HepG2 (cell line): ENCODE data around the gene PNLDC1. TPM values are rescaled to one million over a fixed set of nuclear protein-coding genes. Genes with fewer than 3 reads are reported as not detected.

Experiments
- EHMT2 ChIP-seq: fragments of 200-600 bp; sonication (generic); IDR thresholded peaks from 2 replicates; pipeline ENCODE4 v1.7.0; 2017; ENCODE audit warnings: antibody characterized with exemption, low read depth, low read length, borderline replicate concordance
- HINFP ChIP-seq: sonication (generic); formaldehyde crosslinking; IDR thresholded peaks from 2 replicates; pipeline ENCODE4 v1.4.0; 2020; ENCODE audit warnings: low read depth, mild to moderate bottlenecking, missing genetic modification reagents
- HOXA3 ChIP-seq: sonication (generic); formaldehyde crosslinking; IDR thresholded peaks from 2 replicates; pipeline ENCODE4 v1.5.0; 2020; ENCODE audit warnings: missing genetic modification reagents
- KMT2B ChIP-seq: IDR thresholded peaks from 2 replicates; pipeline ENCODE4 v1.6.1; 2016; ENCODE audit warnings: missing genetic modification reagents, missing compliant biosample characterization
- MATR3 ChIP-seq: sonication (generic); formaldehyde crosslinking; IDR thresholded peaks from 2 replicates; pipeline ENCODE4 v1.4.0; 2020; ENCODE audit warnings: missing genetic modification reagents
- MEF2D ChIP-seq: sonication (generic); formaldehyde crosslinking; IDR thresholded peaks from 2 replicates; pipeline ENCODE4 v1.5.1; 2020; ENCODE audit warnings: mild to moderate bottlenecking, missing genetic modification reagents
- MTERF4 ChIP-seq: sonication (generic); formaldehyde crosslinking; IDR thresholded peaks from 2 replicates; pipeline ENCODE4 v1.8.0; 2023; ENCODE audit warnings: mild to moderate bottlenecking, missing genetic modification reagents
- MTF2 ChIP-seq: sonication (generic); formaldehyde crosslinking; IDR thresholded peaks from 2 replicates; pipeline ENCODE4 v1.5.0; 2020; ENCODE audit warnings: missing genetic modification reagents, borderline replicate concordance
- NFE2L2 ChIP-seq: fragments of 150-350 bp; IDR thresholded peaks from 2 replicates; pipeline ENCODE4 v1.6.1; 2014; ENCODE audit warnings: low read length
- PHF5A ChIP-seq: IDR thresholded peaks from one replicate; pipeline ENCODE4 v1.6.1; 2018; ENCODE audit warnings: low read depth, missing genetic modification reagents; ENCODE audit not compliant: unreplicated experiment
- SATB2 ChIP-seq: sonication (generic); formaldehyde crosslinking; IDR thresholded peaks from 2 replicates; pipeline ENCODE4 v1.5.0; 2020; ENCODE audit warnings: missing genetic modification reagents
- SKIL ChIP-seq: sonication (generic); formaldehyde crosslinking; IDR thresholded peaks from 2 replicates; pipeline ENCODE4 v1.8.0; 2022; ENCODE audit warnings: missing genetic modification reagents, mild to moderate bottlenecking, moderate library complexity, borderline replicate concordance
- SYNCRIP ChIP-seq: fragments of 200-400 bp; formaldehyde crosslinking; IDR thresholded peaks from 2 replicates; pipeline ENCODE4 v1.6.1; 2018; ENCODE audit warnings: mild to moderate bottlenecking, low read depth, low read length; ENCODE audit not compliant: insufficient read depth
- ZBTB37 ChIP-seq: sonication (generic); formaldehyde crosslinking; IDR thresholded peaks from 2 replicates; pipeline ENCODE4 v1.4.0; 2020; ENCODE audit warnings: mild to moderate bottlenecking, missing genetic modification reagents
- ZBTB7A ChIP-seq: sonication (generic); formaldehyde crosslinking; IDR thresholded peaks from 2 replicates; pipeline ENCODE4 v1.8.0; 2022; ENCODE audit warnings: mild to moderate bottlenecking, missing genetic modification reagents
- ZFP62 ChIP-seq: sonication (generic); formaldehyde crosslinking; IDR thresholded peaks from 2 replicates; pipeline ENCODE4 v1.4.0; 2020; ENCODE audit warnings: missing genetic modification reagents
- ZFYVE20 ChIP-seq: sonication (generic); formaldehyde crosslinking; IDR thresholded peaks from 2 replicates; pipeline ENCODE4 v1.8.0; 2023; ENCODE audit warnings: low read depth, mild to moderate bottlenecking, moderate library complexity, missing genetic modification reagents, borderline replicate concordance
- ZNF225 ChIP-seq: sonication (generic); formaldehyde crosslinking; IDR thresholded peaks from 2 replicates; pipeline ENCODE4 v1.4.0; 2020; ENCODE audit warnings: mild to moderate bottlenecking, missing genetic modification reagents
- ZNF235 ChIP-seq: sonication (generic); formaldehyde crosslinking; IDR thresholded peaks from 2 replicates; pipeline ENCODE4 v1.8.1; 2023; ENCODE audit warnings: mild to moderate bottlenecking, missing genetic modification reagents, borderline replicate concordance
- ZNF331 ChIP-seq: sonication (generic); formaldehyde crosslinking; IDR thresholded peaks from 2 replicates; pipeline ENCODE4 v1.4.0; 2020; ENCODE audit warnings: missing genetic modification reagents
- ZNF335 ChIP-seq: sonication (generic); formaldehyde crosslinking; IDR thresholded peaks from 2 replicates; pipeline ENCODE4 v1.4.0; 2020; ENCODE audit warnings: missing genetic modification reagents
- ZNF350 ChIP-seq: sonication (generic); formaldehyde crosslinking; IDR thresholded peaks from 2 replicates; pipeline ENCODE4 v1.4.0; 2020; ENCODE audit warnings: mild to moderate bottlenecking, low read depth, missing genetic modification reagents, borderline replicate concordance
- ZNF75D ChIP-seq: sonication (generic); formaldehyde crosslinking; IDR thresholded peaks from 2 replicates; pipeline ENCODE4 v1.8.1; 2023; ENCODE audit warnings: missing genetic modification reagents, mild to moderate bottlenecking, borderline replicate concordance
- ZSCAN22 ChIP-seq: sonication (generic); formaldehyde crosslinking; IDR thresholded peaks from 2 replicates; pipeline ENCODE4 v1.4.0; 2020; ENCODE audit warnings: mild to moderate bottlenecking, missing genetic modification reagents
- polyA plus RNA-seq, 8 experiments: library from polyadenylated mRNA; depleted of rRNA in 3 of 8; stranded (reverse) in 7 of 8; unstranded in 1 of 8; fragments of >200 nt; fragmentation: Illumina TruSeq in 4 of 8; extraction: Trizol in 4 of 8; gene quantifications; 2 replicates each; pipeline versions ENCODE4 v1.2.1 to v1.2.3, GENCODE V29; 2011 to 2016; ENCODE audit warnings: low read depth in 4 of 8, missing spikeins in 1 of 8, mixed read lengths in 1 of 8; ENCODE audit not compliant: insufficient read depth in 1 of 8
- total RNA-seq, 5 experiments: library from RNA; depleted of rRNA; stranded (reverse); fragments of >200 nt; fragmentation: Illumina TruSeq; extraction: Trizol; gene quantifications; 2 replicates each; pipeline ENCODE4 v1.2.3, GENCODE V29; 2016; ENCODE audit warnings: low read depth in 1 of 5

The PNLDC1 gene
- total and polyA plus RNA-seq, 2 of the 13 experiments (the other 11 are each of a cell fraction or from before 2014, with no cell fraction given), result not detected

- TF ChIP-seq MTF2 (CRISPR knock-in tag) (no peak), SKIL (CRISPR knock-in tag) (no peak; the same call in 1 of the 2 replicates), ZNF335 (CRISPR knock-in tag) (peak; percentile 84), ZFP62 (CRISPR knock-in tag) (no peak), EHMT2 (no peak), PHF5A (CRISPR knock-in tag) (peak; percentile 87), ZNF225 (CRISPR knock-in tag) (no peak), SYNCRIP (no peak), ZNF331 (peak; percentile 28; the same call in 1 of the 2 replicates), MATR3 (CRISPR knock-in tag) (peak; percentile 86; the same call in 1 of the 2 replicates), HINFP (peak; percentile 24; the same call in 1 of the 2 replicates), ZNF235 (CRISPR knock-in tag) (peak; percentile 77; the same call in 1 of the 2 replicates), ZNF350 (CRISPR knock-in tag) (peak; percentile 89), SATB2 (CRISPR knock-in tag) (no peak; the same call in 1 of the 2 replicates), KMT2B (peak; percentile 33; the same call in 1 of the 2 replicates), HOXA3 (peak; percentile 69), MTERF4 (CRISPR knock-in tag) (no peak; the same call in 1 of the 2 replicates), ZSCAN22 (CRISPR knock-in tag) (peak; percentile 16; the same call in 1 of the 2 replicates), ZBTB37 (peak; percentile 81), ZFYVE20 (CRISPR knock-in tag) (no peak), ZBTB7A (CRISPR knock-in tag) (0 out of 2 replicates have a peak, but pooled peaks have one; percentile 4), MEF2D (CRISPR knock-in tag) (peak; percentile 84), ZNF75D (no peak), NFE2L2 (no peak)
Observed at GRCh38 chr6:159761873-159762680, 38.0 kb upstream of the PNLDC1 start, which contains the start of gene ACAT2 (continued).
